HCT116 (cell line): Measurements from ENCODE around the gene PICK1. TPM values are rescaled to one million over a fixed set of nuclear protein-coding genes. Genes with fewer than 3 reads are reported as not detected.

Source experiments
- ATAC-seq: fragments of 200-7000 bp; cut with Tn5 transposase; 2 replicates; pipeline ENCODE4 v1.9.1; 2020; ENCODE audit warnings: mild to moderate bottlenecking, moderate library complexity
- BruUV-seq: library from RNA; stranded (reverse); fragments of 400-500 nt; replicated peaks from 2 replicates; lab custom pipeline; 2021; lab: Mats Ljungman, UMichigan
- CTCF ChIA-PET: fragments of 300-600 bp; sonication (Branson Sonifier 250); formaldehyde crosslinking; loops from one replicate; lab custom pipeline; 2021; ENCODE audit warnings: antibody characterized with exemption; lab: Charles Lee
- POLR2A ChIA-PET: fragments of 300-600, 350-600 bp; sonication (Branson Sonifier 250); formaldehyde crosslinking; loops from one replicate; lab custom pipeline; 2021; ENCODE audit warnings: antibody characterized with exemption; lab: Charles Lee
- RAD21 ChIA-PET, 2 experiments: fragments of 300-600 bp; sonication (Branson Sonifier 250); formaldehyde crosslinking; loops; one replicate each; lab custom pipeline; 2023; ENCODE audit warnings: low total read pairs in 2 of 2; ENCODE audit not compliant: uncharacterized antibody in 2 of 2, unreplicated experiment in 2 of 2, low non-redundant PET in 1 of 2; lab: Charles Lee
- DNase-seq: peaks from one replicate; pipeline ENCODE4 v3.0.0-alpha.2; 2010; ENCODE audit warnings: low read depth, low spot score
- H2AFZ ChIP-seq: fragments of 200-600 bp; shearing (Covaris generic), sonication (generic); 2 replicates; pipeline ENCODE4 v1.6.1; 2017; ENCODE audit warnings: low read depth, mixed run types, mixed read lengths, antibody characterized with exemption, low read length; ENCODE audit not compliant: poor library complexity, severe bottlenecking
- H3K27ac ChIP-seq: 2 replicates; pipeline ENCODE4 v1.5.1; 2012; ENCODE audit warnings: low read depth, low read length
- H3K27me3 ChIP-seq: fragments of 200-600 bp; sonication (generic); 2 replicates; pipeline ENCODE4 v1.6.1; 2016; ENCODE audit warnings: mixed run types, low read length, mixed read lengths; ENCODE audit not compliant: insufficient read depth
- H3K36me3 ChIP-seq, 2 experiments: fragments of 200-500 bp in 1 of 2; fragments of 200-600 bp in 1 of 2; sonication (Bioruptor generic) in 1 of 2; sonication (generic) in 1 of 2; 2 replicates each; pipeline versions ENCODE4 v1.5.1 to v1.6.1; 2014 to 2016; ENCODE audit warnings: low read length in 2 of 2, inconsistent platforms in 1 of 2, mixed read lengths in 1 of 2, mixed run types in 1 of 2; ENCODE audit not compliant: insufficient read depth in 2 of 2, control insufficient read depth in 1 of 2
- H3K4me1 ChIP-seq, 2 experiments: fragments of 200-600 bp in 1 of 2; sonication (generic) in 1 of 2; 2 replicates each; pipeline versions ENCODE4 v1.5.1 to v1.6.1; 2012 to 2017; ENCODE audit warnings: low read length in 2 of 2, inconsistent platforms in 1 of 2, mild to moderate bottlenecking in 1 of 2, mixed read lengths in 1 of 2, mixed run types in 1 of 2, moderate library complexity in 1 of 2; ENCODE audit not compliant: insufficient read depth in 2 of 2, control insufficient read depth in 1 of 2
- H3K4me2 ChIP-seq: fragments of 200-600 bp; sonication (generic); 2 replicates; pipeline ENCODE4 v1.6.1; 2017; ENCODE audit warnings: mixed run types, low read length, mixed read lengths
- H3K4me3 ChIP-seq, 2 experiments: fragments of 200-600 bp in 1 of 2; sonication (generic) in 1 of 2; replicated peaks in 1 of 2; 2 replicates each; pipeline ENCODE4 v1.5.1; 2011 to 2016; ENCODE audit warnings: low read length in 2 of 2, control low read depth in 1 of 2, low read depth in 1 of 2, mild to moderate bottlenecking in 1 of 2, mixed read lengths in 1 of 2, mixed run types in 1 of 2
- H3K79me2 ChIP-seq: fragments of 200-600 bp; sonication (generic); 2 replicates; pipeline ENCODE4 v1.6.1; 2017; ENCODE audit warnings: mild to moderate bottlenecking, mixed run types, low read length, moderate library complexity, mixed read lengths; ENCODE audit not compliant: insufficient read depth
- H3K9ac ChIP-seq: fragments of 200-600 bp; sonication (generic); 2 replicates; pipeline ENCODE4 v1.6.1; 2016; ENCODE audit warnings: low read length, mixed read lengths
- H3K9me2 ChIP-seq: fragments of 200-600 bp; sonication (generic), shearing (Covaris generic); 2 replicates; pipeline ENCODE4 v1.6.1; 2017; ENCODE audit warnings: mixed run types, mild to moderate bottlenecking, moderate library complexity; ENCODE audit not compliant: insufficient read depth
- H3K9me3 ChIP-seq, 2 experiments: fragments of 200-500 bp in 1 of 2; fragments of 200-600 bp in 1 of 2; sonication (Bioruptor generic) in 1 of 2; sonication (generic) in 1 of 2; 2 replicates each; pipeline ENCODE4 v1.6.1; 2014 to 2017; ENCODE audit warnings: low read length in 2 of 2, mixed read lengths in 2 of 2, inconsistent platforms in 1 of 2, low read depth in 1 of 2, mild to moderate bottlenecking in 1 of 2, mixed run types in 1 of 2, moderate library complexity in 1 of 2; ENCODE audit not compliant: control insufficient read depth in 1 of 2, insufficient read depth in 1 of 2
- H4K20me1 ChIP-seq: fragments of 200-600 bp; sonication (generic), shearing (Covaris generic); 2 replicates; pipeline ENCODE4 v1.6.1; 2017; ENCODE audit warnings: mixed run types, mild to moderate bottlenecking, moderate library complexity; ENCODE audit not compliant: insufficient read depth
- ATF3 ChIP-seq: IDR thresholded peaks from 2 replicates; pipeline ENCODE4 v1.6.1; 2012
- CBX3 ChIP-seq: IDR thresholded peaks from 2 replicates; pipeline ENCODE4 v1.6.1; 2012; ENCODE audit warnings: low read depth
- CEBPB ChIP-seq: IDR thresholded peaks from 2 replicates; pipeline ENCODE4 v1.6.1; 2012; ENCODE audit warnings: low read depth
- CTCF ChIP-seq, 3 experiments: fragments of 200-600 bp in 1 of 3; sonication (generic) in 1 of 3; IDR thresholded peaks in 2 of 3; conservative IDR thresholded peaks in 1 of 3; 2 replicates each; pipeline ENCODE4 v1.5.1; 2012 to 2017; ENCODE audit warnings: low read depth in 2 of 3, low read length in 2 of 3, antibody characterized with exemption in 1 of 3, borderline replicate concordance in 1 of 3, control low read depth in 1 of 3, mild to moderate bottlenecking in 1 of 3, mixed read lengths in 1 of 3, mixed run types in 1 of 3, moderate library complexity in 1 of 3; ENCODE audit not compliant: insufficient read depth in 1 of 3
- EGR1 ChIP-seq: IDR thresholded peaks from 2 replicates; pipeline ENCODE4 v1.6.1; 2012; ENCODE audit warnings: low read depth
- ELF1 ChIP-seq: IDR thresholded peaks from 2 replicates; pipeline ENCODE4 v1.6.1; 2012; ENCODE audit warnings: low read depth, borderline replicate concordance
- EZH2phosphoT487 ChIP-seq: fragments of 200-600 bp; IDR thresholded peaks from 2 replicates; pipeline ENCODE4 v1.6.1; 2018; ENCODE audit warnings: antibody characterized with exemption, borderline replicate concordance
- JUND ChIP-seq: IDR thresholded peaks from 2 replicates; pipeline ENCODE4 v1.6.1; 2012
- MAX ChIP-seq: IDR thresholded peaks from 2 replicates; pipeline ENCODE4 v1.6.1; 2012
- POLR2A ChIP-seq: IDR thresholded peaks from 2 replicates; pipeline ENCODE4 v1.7.0; 2011; ENCODE audit warnings: borderline replicate concordance; ENCODE audit not compliant: insufficient read depth, insufficient read length; ENCODE audit errors: extremely low read depth
- POLR2AphosphoS5 ChIP-seq: IDR thresholded peaks from 2 replicates; pipeline ENCODE4 v1.6.1; 2011; ENCODE audit warnings: mild to moderate bottlenecking, low read depth, low read length, moderate library complexity
- RAD21 ChIP-seq: IDR thresholded peaks from 2 replicates; pipeline ENCODE4 v1.6.1; 2012; ENCODE audit warnings: low read depth, mild to moderate bottlenecking
- SIN3A ChIP-seq: IDR thresholded peaks from 2 replicates; pipeline ENCODE4 v1.6.1; 2012; ENCODE audit warnings: low read depth
- SP1 ChIP-seq: IDR thresholded peaks from 2 replicates; pipeline ENCODE4 v1.6.1; 2012; ENCODE audit warnings: low read depth
- TCF7L2 ChIP-seq: IDR thresholded peaks from 2 replicates; pipeline ENCODE4 v1.7.0; 2011; ENCODE audit warnings: borderline replicate concordance, inconsistent platforms; ENCODE audit not compliant: insufficient read depth, insufficient read length; ENCODE audit errors: extremely low read depth
- YY1 ChIP-seq: IDR thresholded peaks from 2 replicates; pipeline ENCODE4 v1.6.1; 2011; ENCODE audit warnings: low read length, low read depth, moderate library complexity, mild to moderate bottlenecking; ENCODE audit not compliant: insufficient replicate concordance; ENCODE audit errors: extremely low read depth
- ZBTB33 ChIP-seq: IDR thresholded peaks from 2 replicates; pipeline ENCODE4 v1.6.1; 2011; ENCODE audit warnings: mild to moderate bottlenecking, low read length, moderate library complexity; ENCODE audit not compliant: insufficient replicate concordance; ENCODE audit errors: extremely low read depth
- ZFX ChIP-seq: fragments of 450-650 bp; IDR thresholded peaks from 2 replicates; pipeline ENCODE4 v1.6.1; 2017
- intact Hi-C: fragments of 100-400 bp; cut with micrococcal nuclease; formaldehyde crosslinking; loops from 2 replicates; pipeline ENCODE4 v1.10.0; 2022
- total RNA-seq: library from RNA; stranded (reverse); gene quantifications from one replicate; pipeline ENCODE4 v1.2.1, GENCODE V29; 2021; ENCODE audit not compliant: unreplicated experiment

PICK1 gene
- total RNA-seq, 1 experiment from 2014 or later = 40.0 TPM

GRCh38 chr22:38031491-38031890 lies 25.7 kb upstream of the PICK1 start:
- Histone ChIP-seq H3K9ac (no peak overlapping the region), H3K9me3 (no peaks in the 10 kb centered on the region), H3K4me1 (peaks cover 23 to 33% of the 10 kb centered on the region in 2 experiments), H3K36me3 (no peaks in the 10 kb centered on the region), H3K27ac (no peak overlapping the region), H3K4me3 (no peak overlapping the region), H4K20me1 (no peaks in the 10 kb centered on the region), H3K27me3 (no peaks in the 10 kb centered on the region), H3K4me2 (no peak overlapping the region), H3K9me2 (no peaks in the 10 kb centered on the region), H3K79me2 (no peaks in the 10 kb centered on the region), H2AFZ (no peak overlapping the region)
- ChIA-PET RAD21 (interaction anchor here in 1 of 2 experiments (1.2 kb wide), 1 partner anchor 21 kb away, joined by 3 read pairs; no protein-coding TSS in a partner anchor), CTCF (interaction anchor here (1.9 kb wide), 1 partner anchor 21 kb away, joined by 7 read pairs; no protein-coding TSS in a partner anchor), POLR2A (no interaction called here)
- DNase-seq (no peak), ATAC-seq (no peak)
- intact Hi-C loops = no loop called here
- TF ChIP-seq YY1 (no peak), CEBPB (no peak), SIN3A (no peak), POLR2A (no peak), ZBTB33 (no peak), MAX (no peak), CTCF (IDR thresholded peaks at IDR 0.05 in 2 of 3, conservative IDR thresholded peaks at IDR 0.05 in 1 of 3; ENCODE audit: borderline replicate concordance in 1 of 3, insufficient read depth in 1 of 3, low read depth in 2 of 3, low read length in 2 of 3) (no peak), ZFX (no peak), JUND (no peak), ATF3 (no peak), SP1 (no peak), RAD21 (no peak), CBX3 (no peak), ELF1 (no peak), EZH2phosphoT487 (no peak), TCF7L2 (no peak), EGR1 (no peak), POLR2AphosphoS5 (no peak)
- BruUV-seq = no TSS peak
